Measurements from ENCODE around the gene PIK3C2B.

The PIK3C2B gene

DNA sequence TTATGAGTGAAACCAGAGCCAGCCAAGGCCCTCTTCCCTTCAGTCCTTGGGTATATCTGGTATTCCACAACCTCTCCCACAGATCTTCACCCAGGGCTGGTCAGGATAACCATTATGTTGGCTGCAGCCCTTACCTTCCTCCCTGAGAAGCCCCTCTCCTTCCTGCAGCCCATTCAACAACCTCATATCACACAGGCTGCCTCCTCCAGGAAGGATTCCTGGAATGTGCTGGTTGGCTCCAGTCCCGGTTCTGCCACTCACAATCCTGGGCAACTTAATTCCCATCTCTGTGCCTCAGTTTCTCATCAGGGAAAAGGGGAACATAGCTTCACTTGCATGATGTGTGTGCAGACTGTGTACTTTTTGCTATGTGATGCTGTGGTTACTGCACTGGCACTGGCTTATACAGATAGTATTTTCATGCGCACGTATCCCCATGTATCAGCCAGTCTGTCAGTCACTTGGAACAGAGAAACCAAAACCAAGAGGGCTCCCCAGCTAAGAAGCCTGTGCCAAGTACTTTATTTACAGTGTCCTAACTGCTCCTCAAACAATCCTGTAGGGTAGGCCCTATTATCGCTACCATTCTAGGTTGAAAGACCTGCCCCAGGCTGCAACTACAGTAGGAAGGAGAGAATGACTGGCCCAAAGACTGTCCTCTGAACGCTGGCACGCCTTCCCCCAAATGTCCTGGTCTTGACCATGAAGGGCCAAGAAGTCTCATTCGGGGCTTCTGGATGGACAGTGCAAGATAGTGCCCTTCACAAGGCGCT is 43.1 kb downstream of the PIK3C2B start:
- H3K9me3 Mint-ChIP-seq = no peaks in the 10 kb centered on the region
- peak overlapping the region in 1 of 2 donors; percentile 29 for H3K4me3 Mint-ChIP-seq
- H3K36me3 Mint-ChIP-seq = peaks cover 67 to 78% of the 10 kb centered on the region in 2 donors
- H3K27me3 Mint-ChIP-seq = no peaks in the 10 kb centered on the region
- peak overlapping the region; percentile 77 for H3K27ac Mint-ChIP-seq
- DNase-seq = no peak
- ATAC-seq (replicated peaks) = no peak
- peaks cover 70 to 90% of the 10 kb centered on the region in 2 donors for H3K4me1 Mint-ChIP-seq

GRCh38 chr1:204450461-204451257 is 43.9 kb downstream of the PIK3C2B start:
- Mint-ChIP-seq H3K4me1 (peaks cover 74 to 92% of the 10 kb centered on the region in 2 donors), H3K27me3 (no peaks in the 10 kb centered on the region), H3K27ac (peak overlapping the region; percentile 65), H3K36me3 (peaks cover 68 to 80% of the 10 kb centered on the region in 2 donors), H3K9me3 (no peaks in the 10 kb centered on the region), H3K4me3 (no peak overlapping the region)
- no peak for DNase-seq
- ATAC-seq (replicated peaks) = no peak

DNA sequence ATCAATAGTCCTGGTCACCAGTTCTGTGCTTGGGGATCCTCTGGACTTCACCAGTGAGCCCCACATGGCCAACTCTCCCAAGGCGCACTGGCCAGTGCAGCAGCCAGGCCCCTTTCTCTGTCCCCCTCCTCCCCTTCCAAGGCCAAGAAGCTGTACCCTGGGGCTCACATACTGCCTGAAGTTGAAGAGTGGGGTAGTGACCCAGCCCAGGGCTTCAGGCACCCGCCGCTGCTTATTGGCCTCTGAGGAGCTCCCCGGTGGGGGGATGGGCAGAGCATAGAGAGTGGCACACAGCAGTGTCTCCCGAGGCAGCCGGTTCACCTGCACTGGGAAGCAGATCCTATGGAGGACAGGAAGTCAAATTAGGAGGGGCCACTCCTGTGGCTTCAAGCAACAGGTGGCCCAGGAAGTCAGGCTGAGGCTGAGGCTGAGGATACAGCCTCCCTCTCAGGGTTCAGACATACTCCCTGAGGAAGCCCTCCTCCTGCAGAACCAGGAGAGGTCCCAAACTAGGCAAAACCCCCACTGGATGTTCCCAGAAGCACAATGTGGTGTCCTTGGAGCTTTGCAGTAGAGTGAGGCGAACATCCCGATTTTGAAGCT is 44.8 kb downstream of the PIK3C2B start:
- peaks cover 70 to 88% of the 10 kb centered on the region in 2 donors for H3K4me1 Mint-ChIP-seq
- peaks cover 64 to 82% of the 10 kb centered on the region in 2 donors for H3K36me3 Mint-ChIP-seq
- H3K27me3 Mint-ChIP-seq = no peaks in the 10 kb centered on the region
- H3K9me3 Mint-ChIP-seq = no peaks in the 10 kb centered on the region
- ATAC-seq (replicated peaks) (no peak), DNase-seq (no peak)
- no peak overlapping the region for H3K4me3 Mint-ChIP-seq
- H3K27ac Mint-ChIP-seq = peak overlapping the region; percentile 65

GRCh38 chr1:204448991-204449677 is 45.5 kb downstream of the PIK3C2B start:
- Mint-ChIP-seq H3K9me3 (no peaks in the 10 kb centered on the region), H3K4me3 (no peak overlapping the region)

GRCh38 chr1:204448344-204448964 is 46.2 kb downstream of the PIK3C2B start:
- DNase-seq (peak; percentile 28), ATAC-seq (replicated peaks) (peak; percentile 25 to 33)
- H3K27me3 Mint-ChIP-seq = no peaks in the 10 kb centered on the region
- H3K36me3 Mint-ChIP-seq = peaks cover 69 to 87% of the 10 kb centered on the region in 2 donors
- peaks cover 66 to 77% of the 10 kb centered on the region in 2 donors for H3K4me1 Mint-ChIP-seq
- H3K27ac Mint-ChIP-seq = peak overlapping the region; percentile 70
- H3K4me3 Mint-ChIP-seq = peak overlapping the region in 1 of 2 donors; percentile 29
- no peaks in the 10 kb centered on the region for H3K9me3 Mint-ChIP-seq

More at GRCh38 chr1:204448991-204449677, 45.5 kb downstream of the PIK3C2B start:
- DNase-seq (no peak), ATAC-seq (replicated peaks) (no peak)
- Mint-ChIP-seq H3K4me1 (peaks cover 68 to 81% of the 10 kb centered on the region in 2 donors), H3K27ac (peak overlapping the region; percentile 70), H3K36me3 (peaks cover 66 to 85% of the 10 kb centered on the region in 2 donors), H3K27me3 (no peaks in the 10 kb centered on the region)

DNA sequence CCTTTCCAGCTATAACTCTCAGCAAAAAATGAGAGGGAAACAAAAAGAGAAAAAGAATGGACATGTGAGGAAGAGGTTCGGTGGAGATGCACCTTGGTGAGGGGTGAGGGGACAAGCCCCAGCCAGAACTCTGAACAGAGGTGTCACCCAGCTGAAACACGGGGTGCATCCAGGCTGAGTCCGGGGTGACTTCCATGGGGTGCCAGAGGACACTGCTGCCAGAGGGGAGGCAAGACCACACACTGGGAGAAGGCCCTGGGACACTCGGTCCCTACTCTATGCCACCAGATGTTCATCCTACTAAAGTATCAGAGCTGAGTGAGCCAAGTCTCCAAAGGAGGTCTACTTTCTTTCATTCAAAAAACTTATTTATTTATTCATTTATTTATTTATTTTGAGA is 46.9 kb downstream of the PIK3C2B start:
- peak overlapping the region; percentile 14 for H3K27ac Mint-ChIP-seq
- no peak for ATAC-seq (replicated peaks)
- H3K27me3 Mint-ChIP-seq = no peaks in the 10 kb centered on the region
- no peak for DNase-seq
- peaks cover 67 to 85% of the 10 kb centered on the region in 2 donors for H3K36me3 Mint-ChIP-seq
- H3K4me1 Mint-ChIP-seq = peaks cover 59 to 70% of the 10 kb centered on the region in 2 donors
- no peak overlapping the region for H3K4me3 Mint-ChIP-seq
- no peaks in the 10 kb centered on the region for H3K9me3 Mint-ChIP-seq

GRCh38 chr1:204447190-204447589 is 47.4 kb downstream of the PIK3C2B start:
- Mint-ChIP-seq H3K27me3 (no peaks in the 10 kb centered on the region), H3K4me3 (no peak overlapping the region), H3K27ac (peak overlapping the region; percentile 31), H3K4me1 (peaks cover 59 to 67% of the 10 kb centered on the region in 2 donors), H3K9me3 (no peaks in the 10 kb centered on the region), H3K36me3 (peaks cover 72 to 89% of the 10 kb centered on the region in 2 donors)
- no peak for DNase-seq
- no peak for ATAC-seq (replicated peaks)

- H3K36me3 Mint-ChIP-seq = peaks cover 73 to 91% of the 10 kb centered on the region in 2 donors
Measured at GRCh38 chr1:204446413-204447111, 48.0 kb downstream of the PIK3C2B start.

DNA sequence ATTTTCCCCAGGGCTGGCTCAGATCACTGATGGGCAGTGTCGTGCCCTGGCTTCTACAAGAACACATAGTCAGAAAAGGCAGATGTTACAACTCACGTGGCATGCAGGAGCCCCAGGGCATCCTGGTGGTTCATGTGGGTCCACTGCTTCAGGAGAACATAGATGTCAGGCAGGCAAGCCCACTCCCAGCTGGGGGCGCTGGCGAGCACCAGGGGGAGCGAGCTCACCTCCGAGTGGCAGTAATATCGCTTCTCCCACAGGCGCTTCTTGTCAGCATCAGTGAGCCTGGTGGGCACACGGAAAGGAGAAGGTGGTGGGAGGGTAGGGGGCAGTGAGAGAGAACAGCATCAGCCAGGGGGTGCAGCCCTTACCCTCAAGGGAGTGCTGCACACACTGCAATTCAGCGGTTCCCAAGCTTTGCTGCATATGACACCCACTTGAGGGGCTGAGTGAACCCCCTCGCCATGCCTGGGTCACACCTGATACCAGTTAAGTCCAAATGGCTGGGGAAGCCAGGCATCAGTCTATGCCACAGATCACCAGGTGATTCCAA is 48.7 kb downstream of the PIK3C2B start:
- H3K4me3 Mint-ChIP-seq = no peak overlapping the region
- no peaks in the 10 kb centered on the region for H3K27me3 Mint-ChIP-seq
- no peak overlapping the region for H3K27ac Mint-ChIP-seq
- DNase-seq (peak; percentile 23), ATAC-seq (replicated peaks) (peak; percentile 50)
- H3K36me3 Mint-ChIP-seq = peaks cover 73 to 93% of the 10 kb centered on the region in 2 donors
- H3K4me1 Mint-ChIP-seq = peaks cover 51 to 55% of the 10 kb centered on the region in 2 donors
- H3K9me3 Mint-ChIP-seq = no peaks in the 10 kb centered on the region

More at GRCh38 chr1:204446413-204447111, 48.0 kb downstream of the PIK3C2B start:
- H3K4me3 Mint-ChIP-seq = peak overlapping the region; percentile 60 to 63
- H3K4me1 Mint-ChIP-seq = peaks cover 56 to 61% of the 10 kb centered on the region in 2 donors
- no peaks in the 10 kb centered on the region for H3K27me3 Mint-ChIP-seq
- peak; percentile 95 to 96 for ATAC-seq (replicated peaks)
- H3K9me3 Mint-ChIP-seq = no peaks in the 10 kb centered on the region
- peak; percentile 75 for DNase-seq
- peak overlapping the region; percentile 92 for H3K27ac Mint-ChIP-seq

Measured in stimulated activated naive B cell treated with anti-CD40 and anti-IgM and Interleukin-4, amounts not matched to agents 10 μg/mL and 1 μg/mL and 100 μg/mL, for 72 hours (primary cell).